ENCODE data around the gene LSS.
"Not testable (repeated sequence)": the region's sequence is repeated elsewhere in the genome, so short reads cannot be mapped to it uniquely, and the experiment has no call there.

LSS gene

DNA sequence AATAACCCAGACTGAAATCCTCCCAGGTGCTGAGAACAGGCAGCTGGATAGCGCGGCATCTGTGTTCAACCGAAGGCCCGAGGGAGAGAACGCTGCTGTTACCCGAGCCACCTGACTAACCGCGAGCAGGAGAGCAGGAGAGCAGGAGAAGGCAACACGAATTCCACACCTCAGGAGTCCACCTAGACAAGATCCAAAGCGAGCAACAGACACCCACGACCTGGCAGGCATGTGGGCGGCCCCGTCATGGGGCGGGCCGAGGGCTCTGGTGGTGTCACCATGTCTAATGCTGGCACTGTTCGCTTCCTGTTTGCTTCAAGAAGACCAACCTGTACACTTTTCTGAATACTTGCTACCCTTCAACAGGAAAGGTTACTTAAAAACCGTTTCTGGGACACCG lies 23.4 kb downstream of the LSS start:
- no peak for DNase-seq

DNA sequence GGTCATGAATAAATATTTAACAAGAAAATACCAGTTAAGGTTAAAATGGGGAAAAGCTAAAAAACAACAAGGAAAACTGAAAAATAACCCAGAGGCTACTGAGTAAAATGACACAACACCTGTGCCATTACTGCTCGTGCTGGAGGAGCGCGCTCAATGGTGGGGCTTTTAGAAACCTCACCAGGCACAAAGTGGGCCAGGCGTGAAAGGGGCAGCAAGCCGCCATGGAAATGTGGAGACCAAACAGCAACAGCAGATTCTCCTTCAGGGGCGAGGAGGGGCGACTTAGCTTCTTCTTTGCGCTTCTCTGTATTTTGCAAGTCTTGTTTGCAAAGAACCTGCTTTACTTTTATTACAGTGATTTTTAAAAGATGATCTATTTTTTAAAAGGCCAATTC lies 25.4 kb downstream of the LSS start:
- DNase-seq: no peak

GRCh38 chr21:46202592-46203202 lies 25.9 kb downstream of the LSS start:
- DNase-seq: no peak

DNA sequence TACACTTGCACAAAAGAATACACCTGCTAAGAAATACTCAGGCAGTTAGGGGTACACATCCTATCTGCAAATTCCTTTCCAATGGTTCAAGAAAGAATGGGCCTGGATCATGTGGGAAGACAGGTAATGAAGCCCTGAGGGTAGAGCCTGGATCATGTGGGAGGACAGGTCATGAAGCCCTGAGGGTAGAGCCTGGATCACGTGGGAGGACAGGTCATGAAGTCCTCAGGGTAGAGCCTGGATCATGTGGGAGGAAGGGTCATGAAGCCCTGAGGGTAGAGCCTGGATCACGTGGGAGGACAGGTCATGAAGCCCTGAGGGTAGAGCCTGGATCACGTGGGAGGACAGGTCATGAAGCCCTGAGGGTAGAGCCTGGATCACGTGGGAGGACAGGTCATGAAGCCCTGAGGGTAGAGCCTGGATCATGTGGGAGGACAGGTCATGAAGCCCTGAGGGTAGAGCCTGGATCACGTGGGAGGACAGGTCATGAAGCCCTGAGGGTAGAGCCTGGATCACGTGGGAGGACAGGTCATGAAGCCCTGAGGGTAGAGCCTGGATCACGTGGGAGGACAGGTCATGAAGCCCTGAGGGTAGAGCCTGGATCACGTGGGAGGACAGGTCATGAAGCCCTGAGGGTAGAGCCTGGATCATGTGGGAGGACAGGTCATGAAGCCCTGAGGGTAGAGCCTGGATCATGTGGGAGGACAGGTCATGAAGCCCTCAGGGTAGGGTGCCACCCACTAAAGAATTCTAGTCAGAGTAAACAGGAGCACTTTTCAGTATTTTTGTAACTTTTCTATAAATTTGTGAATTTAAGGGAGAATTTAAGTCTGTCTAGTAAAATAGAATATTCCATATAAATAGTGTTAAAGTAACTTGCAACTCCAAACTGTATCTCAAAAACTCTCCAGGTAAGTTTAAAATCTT lies 27.4 kb downstream of the LSS start:
- not testable (repeated sequence) for DNase-seq

DNA sequence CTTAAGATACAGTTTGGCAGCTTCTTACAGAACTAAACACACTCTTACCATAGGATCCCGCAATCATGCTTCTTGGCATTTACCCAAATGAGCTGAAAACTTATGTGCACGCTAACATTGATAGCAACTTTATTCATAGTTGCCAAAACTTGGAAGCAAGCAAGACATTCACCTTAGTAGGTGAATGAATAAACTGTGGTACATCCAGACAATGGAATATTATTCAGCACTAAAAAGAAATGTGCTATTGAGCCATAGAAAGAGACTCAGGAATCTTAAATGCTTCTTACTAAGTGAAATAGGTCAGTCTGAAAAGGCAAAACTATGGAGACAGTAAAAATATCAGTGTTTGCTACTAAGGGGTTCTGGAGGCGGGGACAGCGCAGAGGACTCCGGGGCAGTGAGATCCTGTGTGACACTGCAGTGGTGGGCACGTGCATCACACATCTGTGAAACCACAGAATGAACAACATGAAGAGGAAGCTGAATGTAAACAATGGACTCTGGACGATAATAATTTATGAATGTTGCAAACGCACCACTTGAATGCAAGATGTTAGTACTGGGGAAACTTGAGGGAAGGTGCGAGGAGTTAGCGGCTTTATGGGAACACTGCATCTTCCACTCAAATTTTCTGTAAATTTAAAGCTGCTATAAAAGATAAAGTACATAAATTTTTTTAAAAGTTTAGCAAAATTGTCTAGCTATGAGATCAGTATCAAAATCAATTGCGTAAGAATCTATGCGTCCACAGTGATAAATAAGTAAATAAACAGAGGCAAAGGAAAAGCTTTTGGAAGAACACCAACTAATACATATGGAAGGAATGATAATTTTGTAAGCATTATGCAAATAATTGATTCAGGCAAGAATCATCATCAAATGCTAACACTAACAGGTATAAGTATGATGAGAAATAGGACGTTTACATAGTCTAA lies 28.9 kb downstream of the LSS start:
- no peak for DNase-seq

GRCh38 chr21:46196733-46197132 lies 31.8 kb downstream of the LSS start:
- no peak for DNase-seq

DNA sequence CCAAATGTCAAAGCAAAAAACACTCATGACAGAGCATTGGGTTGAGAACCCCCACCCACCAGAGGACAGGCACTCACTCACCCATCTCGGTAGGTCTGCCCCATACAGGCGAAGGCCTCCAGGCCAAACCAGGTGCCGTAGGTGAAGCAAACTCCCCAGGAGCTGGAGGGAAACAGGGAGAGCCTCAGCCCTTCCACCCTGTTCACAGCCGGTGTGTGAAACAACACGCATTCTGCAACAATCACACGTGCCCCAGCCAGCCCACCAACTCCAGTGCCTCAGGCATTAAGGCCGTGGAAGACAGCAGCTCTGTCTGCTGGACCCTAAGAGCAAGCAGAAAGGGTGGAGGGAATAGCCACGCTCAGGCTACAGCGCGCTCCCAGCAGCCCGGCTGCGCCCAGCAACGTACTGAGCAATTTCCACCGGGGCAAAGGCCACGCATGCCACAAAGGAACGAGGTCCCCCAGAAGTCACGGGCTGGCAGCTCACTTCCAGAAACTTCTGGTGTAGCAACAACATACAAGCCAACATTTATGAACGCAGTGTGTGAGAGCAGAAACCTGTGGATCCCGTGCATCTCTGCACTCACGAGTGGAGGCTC lies 32.9 kb downstream of the LSS start:
- no peak for DNase-seq

- no peak for DNase-seq
These were observed 33.9 kb downstream of the LSS start for GRCh38 chr21:46194374-46195334.

GRCh38 chr21:46193829-46194373 lies 34.7 kb downstream of the LSS start:
- DNase-seq: no peak

- DNase-seq: no peak
These were observed 36.6 kb downstream of the LSS start for GRCh38 chr21:46191686-46192575.

DNA sequence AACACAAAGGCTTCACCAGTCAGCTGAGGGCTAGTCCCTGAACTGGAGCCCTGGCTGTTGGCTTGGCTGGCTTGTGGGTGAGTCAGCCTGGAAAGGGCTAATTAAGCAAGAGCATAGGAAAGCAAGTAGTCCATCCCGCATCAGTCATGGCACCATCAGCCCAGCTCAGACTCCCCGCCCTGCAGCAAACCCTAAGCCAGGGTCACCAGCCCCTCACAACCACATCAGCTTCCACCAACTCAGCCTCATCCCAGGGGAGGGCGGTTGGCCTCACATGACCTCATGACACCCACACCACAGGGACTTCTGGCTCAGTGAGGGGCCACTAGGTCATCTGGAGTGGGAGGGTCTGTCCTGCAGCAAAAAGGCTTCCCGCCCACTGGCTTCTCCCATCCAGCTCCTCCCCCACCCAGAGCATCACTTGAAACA lies 37.3 kb downstream of the LSS start:
- DNase-seq: no peak

- DNase-seq: no peak
These were observed 38.0 kb downstream of the LSS start for GRCh38 chr21:46190491-46191131.

GRCh38 chr21:46189959-46190490 lies 38.5 kb downstream of the LSS start:
- DNase-seq: no peak

DNA sequence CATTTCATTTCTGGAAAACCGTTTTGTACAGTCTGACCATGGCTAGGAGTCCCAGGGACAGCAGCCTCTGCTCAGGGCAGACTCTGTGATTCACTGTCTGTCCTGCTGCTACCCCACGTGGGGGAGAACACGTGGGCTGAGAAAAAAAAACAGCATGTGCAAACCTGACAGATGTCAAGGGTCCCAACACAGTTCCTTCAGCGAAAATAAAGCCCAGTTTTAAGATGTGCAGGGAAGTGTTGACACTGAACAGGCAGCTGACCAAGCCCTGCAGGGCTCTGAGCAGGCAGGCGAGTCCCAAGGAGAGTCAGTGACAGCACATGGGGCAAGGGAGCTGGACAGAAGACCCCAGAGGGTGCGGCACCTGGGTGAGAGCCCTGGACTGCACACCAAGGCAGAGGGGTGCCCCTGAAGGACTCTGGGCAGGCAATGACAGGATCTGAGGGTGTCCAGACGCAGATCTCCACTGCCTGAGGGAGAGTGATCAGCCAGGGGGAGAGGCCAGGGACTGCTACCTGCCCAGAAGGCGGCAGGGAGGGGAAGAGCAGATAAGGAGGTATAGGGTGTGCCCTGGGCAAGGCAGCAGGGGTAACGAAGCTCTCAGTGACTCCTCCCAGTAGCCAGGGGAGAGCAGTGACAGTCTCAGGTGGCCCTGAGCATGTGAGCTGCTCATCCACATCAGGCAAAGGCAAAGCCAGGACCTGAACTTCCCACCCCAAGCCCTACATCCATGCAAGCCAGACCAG lies 39.2 kb downstream of the LSS start:
- DNase-seq: no peak

DNA sequence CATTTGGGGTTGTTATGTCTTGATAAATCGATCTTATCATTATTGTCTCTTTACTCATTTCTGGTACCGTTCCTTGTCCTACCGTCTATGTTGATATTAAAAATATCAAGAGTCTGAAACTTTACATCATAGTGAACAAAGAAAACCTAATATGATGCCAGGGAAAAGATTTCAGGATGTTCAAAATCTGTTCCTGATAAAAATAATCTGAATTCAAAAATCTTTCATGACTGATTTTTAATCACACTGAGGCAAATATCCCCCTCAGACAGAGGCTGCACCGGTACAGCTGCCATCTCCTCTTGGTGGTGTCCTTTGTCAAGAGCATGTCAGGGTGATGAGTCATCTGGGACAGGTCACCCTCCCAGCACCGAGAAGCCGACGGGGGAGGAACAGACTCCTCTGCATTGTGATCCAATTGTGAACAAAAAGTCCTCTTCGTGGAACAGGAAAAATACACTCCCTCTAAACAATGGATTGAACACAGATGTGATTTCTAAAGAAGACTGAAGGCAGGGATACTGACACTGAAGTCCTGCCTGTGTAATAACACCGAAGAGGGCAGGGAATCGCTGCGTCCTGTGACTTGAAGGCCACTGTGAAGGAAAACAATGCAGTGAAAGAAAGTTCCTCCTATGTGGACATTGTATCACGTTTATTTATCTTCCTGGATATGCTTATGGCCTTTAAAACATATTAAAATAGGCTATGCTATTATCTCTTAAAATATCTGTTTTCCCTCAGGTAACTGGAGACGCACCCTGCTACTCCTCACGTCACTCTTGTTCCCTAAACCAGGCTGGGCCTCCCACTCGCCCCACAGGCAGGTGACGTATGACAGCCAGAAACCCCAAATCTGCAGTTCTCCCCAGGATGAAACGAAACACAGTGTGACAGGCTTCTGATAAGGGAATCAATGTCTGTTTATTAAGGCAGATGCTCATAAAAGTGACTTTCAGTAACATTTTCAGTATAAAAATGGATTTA lies 40.1 kb downstream of the LSS start:
- no peak for DNase-seq

- no peak for DNase-seq
These were observed 40.8 kb downstream of the LSS start for GRCh38 chr21:46187814-46188213.

- no peak for DNase-seq
These were observed 41.3 kb downstream of the LSS start for GRCh38 chr21:46187261-46187660.

All from right hindlimb (tissue), 1 donor.